Cardiac fibroblast (primary cell): ENCODE data around the gene RGS18.

Source experiments
- DNase-seq, 2 donors: peaks; one replicate each; pipeline versions ENCODE4 v3.0.0 to v3.0.0-alpha.2; 2010; ENCODE audit warnings: low read depth in 2 of 2
- H3K4me3 ChIP-seq, 2 donors: replicated peaks in 1 of 2; 1 replicate in 1 of 2; 2 replicates in 1 of 2; pipeline ENCODE4 v1.5.1; 2011; ENCODE audit warnings: low read depth in 2 of 2, low read length in 2 of 2, mild to moderate bottlenecking in 2 of 2, moderate library complexity in 1 of 2
- TF ChIP-seq, protein P1 (sequence below): IDR thresholded peaks from one replicate; pipeline ENCODE4 v1.5.1; 2011; ENCODE audit warnings: low read depth, mild to moderate bottlenecking, low read length, inconsistent platforms

The RGS18 gene

DNA sequence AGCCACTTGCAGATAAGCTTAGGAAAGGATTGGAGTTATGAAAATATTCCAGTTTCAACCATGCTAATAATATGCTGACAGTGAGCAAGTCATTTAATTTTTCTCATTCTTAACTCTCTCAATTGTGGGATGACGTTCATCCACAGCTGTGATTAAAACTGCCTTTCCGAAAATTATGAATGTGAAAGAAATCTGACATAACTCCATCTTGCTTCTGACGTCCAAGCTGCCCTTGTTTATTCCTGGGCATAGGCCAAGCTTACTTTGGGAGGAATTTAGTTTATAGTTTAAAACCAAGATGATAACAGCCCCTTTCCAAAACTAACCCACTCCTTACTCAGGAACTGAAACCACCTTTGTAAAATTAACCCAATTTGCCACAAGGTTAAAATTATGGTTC lies 11.0 kb upstream of the RGS18 start:
- peak; percentile 8 to 41 for DNase-seq
- H3K4me3 ChIP-seq: no peak overlapping the region
- TF ChIP-seq, protein P1, sequence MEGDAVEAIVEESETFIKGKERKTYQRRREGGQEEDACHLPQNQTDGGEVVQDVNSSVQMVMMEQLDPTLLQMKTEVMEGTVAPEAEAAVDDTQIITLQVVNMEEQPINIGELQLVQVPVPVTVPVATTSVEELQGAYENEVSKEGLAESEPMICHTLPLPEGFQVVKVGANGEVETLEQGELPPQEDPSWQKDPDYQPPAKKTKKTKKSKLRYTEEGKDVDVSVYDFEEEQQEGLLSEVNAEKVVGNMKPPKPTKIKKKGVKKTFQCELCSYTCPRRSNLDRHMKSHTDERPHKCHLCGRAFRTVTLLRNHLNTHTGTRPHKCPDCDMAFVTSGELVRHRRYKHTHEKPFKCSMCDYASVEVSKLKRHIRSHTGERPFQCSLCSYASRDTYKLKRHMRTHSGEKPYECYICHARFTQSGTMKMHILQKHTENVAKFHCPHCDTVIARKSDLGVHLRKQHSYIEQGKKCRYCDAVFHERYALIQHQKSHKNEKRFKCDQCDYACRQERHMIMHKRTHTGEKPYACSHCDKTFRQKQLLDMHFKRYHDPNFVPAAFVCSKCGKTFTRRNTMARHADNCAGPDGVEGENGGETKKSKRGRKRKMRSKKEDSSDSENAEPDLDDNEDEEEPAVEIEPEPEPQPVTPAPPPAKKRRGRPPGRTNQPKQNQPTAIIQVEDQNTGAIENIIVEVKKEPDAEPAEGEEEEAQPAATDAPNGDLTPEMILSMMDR: no peak

DNA sequence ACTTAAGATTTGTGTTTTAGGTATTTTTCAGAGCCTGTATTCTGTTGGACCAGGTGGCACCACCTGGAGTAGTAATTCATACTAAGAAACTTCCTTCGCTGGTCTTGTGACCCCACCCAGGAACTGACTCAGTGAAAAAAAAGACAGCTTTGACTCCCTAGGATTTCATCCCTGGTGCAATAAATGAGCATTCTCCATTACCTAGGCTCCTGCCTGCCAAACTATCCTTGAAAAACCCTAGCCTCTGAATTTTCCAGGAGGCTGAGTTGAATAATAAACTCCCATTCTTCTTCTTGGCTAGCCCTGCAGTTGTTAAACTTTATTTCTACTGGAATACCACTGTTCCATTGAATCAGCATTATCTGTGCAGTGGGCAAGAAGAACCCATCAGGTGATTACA lies 10.6 kb upstream of the RGS18 start:
- DNase-seq: peak in 1 of 2 donors; percentile 22
- no peak overlapping the region for H3K4me3 ChIP-seq
- TF ChIP-seq, protein P1: no peak

DNA sequence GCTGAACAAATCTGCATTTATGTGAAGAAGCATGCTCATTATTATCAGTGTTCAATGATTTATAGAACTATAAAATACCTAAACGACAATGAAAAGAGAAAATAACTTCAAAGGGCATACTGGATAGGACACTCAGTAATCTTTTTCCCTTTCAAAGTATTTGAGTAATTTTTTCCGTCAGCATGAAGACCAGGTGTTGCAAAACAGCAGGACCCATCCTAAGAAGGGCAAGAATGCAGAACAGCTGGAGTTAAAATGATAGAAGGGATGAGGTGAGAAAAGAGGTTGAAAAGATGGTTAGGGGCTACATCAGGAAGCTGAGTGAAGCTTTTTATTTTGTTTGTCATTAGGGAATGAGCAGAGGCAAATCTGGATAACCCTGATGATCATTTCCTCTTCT lies 7.1 kb upstream of the RGS18 start:
- no peak for DNase-seq
- TF ChIP-seq, protein P1: no peak
- H3K4me3 ChIP-seq: no peak overlapping the region

DNA sequence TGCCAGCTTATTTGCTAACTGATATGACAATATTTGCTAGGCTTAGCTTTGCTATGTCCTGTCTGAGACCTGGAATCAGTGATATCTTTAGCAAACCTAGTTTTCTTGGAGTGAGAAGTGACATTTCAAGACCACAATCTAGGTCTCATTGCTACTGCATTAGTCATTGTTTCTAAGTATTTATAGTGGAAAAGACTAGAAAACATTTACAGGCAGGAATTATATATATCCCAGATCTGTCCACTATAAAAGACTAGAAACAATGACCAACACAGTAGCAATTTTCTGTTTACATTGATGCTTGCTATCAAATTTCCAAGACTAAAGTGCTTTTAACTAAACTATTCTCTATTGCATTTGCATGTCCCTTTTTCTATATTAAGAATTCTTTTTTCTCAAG lies 5.0 kb upstream of the RGS18 start:
- no peak overlapping the region for H3K4me3 ChIP-seq
- TF ChIP-seq, protein P1: no peak
- peak; percentile 28 to 29 for DNase-seq

DNA sequence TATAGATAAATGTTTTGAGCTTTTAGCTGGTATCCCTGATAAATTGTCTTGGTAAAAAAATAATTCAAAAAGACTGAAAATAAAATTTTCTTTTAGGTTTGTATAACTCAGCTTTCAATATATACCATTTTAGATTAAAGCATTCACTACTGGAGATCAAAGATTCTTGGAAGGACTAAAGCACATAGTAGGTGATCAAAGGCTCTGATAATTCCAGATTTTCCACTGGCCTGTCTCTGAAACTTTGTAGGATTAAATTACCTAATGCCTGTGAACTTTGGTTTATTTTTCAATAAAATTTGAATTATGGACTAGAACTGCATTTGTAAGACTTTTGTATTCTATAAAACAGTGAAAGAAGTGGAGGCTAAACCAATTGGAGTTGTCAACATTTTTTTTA lies 1.2 kb upstream of the RGS18 start:
- TF ChIP-seq, protein P1: no peak
- no peak for DNase-seq
- no peak overlapping the region for H3K4me3 ChIP-seq

DNA sequence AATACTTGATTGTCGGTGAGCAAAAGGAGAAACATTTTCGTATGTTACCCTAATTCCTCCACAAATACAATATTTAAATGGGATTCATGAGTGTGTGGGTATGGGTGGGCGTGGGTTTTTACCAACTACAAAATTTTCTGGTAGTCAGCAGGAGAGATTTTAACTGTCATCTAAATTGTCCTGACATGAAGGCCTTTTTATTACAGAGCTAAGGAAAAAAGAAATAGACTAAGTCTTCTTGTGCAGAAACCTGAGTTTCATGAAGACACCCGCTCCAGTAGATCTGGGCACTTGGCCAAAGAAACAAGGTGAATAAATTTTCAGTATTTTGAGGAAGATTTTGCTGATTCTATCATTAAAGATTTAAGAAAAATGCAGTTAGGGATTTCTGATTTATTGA lies 752 bp downstream of the RGS18 start:
- no peak overlapping the region for H3K4me3 ChIP-seq
- DNase-seq: no peak
- TF ChIP-seq, protein P1: no peak

DNA sequence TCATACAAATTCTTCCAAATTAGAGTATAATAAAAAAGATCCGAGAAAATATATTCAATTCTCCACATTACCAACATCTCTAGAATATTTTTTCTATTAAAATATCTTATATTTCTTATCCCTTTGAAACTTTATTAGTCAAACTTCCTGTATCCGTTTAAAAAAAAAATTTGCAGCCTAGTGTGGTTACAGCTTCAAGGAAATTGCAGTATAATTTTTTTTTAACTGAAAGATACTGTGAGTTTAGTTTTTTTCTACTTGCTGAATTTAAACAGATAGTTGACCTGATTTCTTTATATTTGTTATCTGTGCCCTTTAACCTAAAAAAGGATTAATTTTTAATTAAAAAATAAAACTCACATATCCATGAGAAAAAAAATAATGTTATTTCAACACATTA lies 1.5 kb downstream of the RGS18 start:
- TF ChIP-seq, protein P1: no peak
- no peak overlapping the region for H3K4me3 ChIP-seq
- peak in 1 of 2 donors; percentile 8 for DNase-seq
